Neural cell (in vitro differentiated cells): Measurements from ENCODE around the gene TBL1XR1.

Experiments used
- CTCF ChIP-seq: fragments of 450-650 bp; IDR thresholded peaks from 2 replicates; pipeline ENCODE4 v1.5.1; 2014; ENCODE audit warnings: antibody characterized with exemption, mild to moderate bottlenecking, moderate library complexity; ENCODE audit not compliant: poor library complexity, severe bottlenecking
- EP300 ChIP-seq: fragments of 450-650 bp; conservative IDR thresholded peaks from 2 replicates; pipeline ENCODE4 v1.6.1; 2014; ENCODE audit warnings: antibody characterized with exemption, mild to moderate bottlenecking, moderate library complexity; ENCODE audit not compliant: poor library complexity, severe bottlenecking
- EZH2 ChIP-seq: fragments of 200-600, 300-800 bp; shearing (Covaris generic), sonication (generic); IDR thresholded peaks from 2 replicates; pipeline ENCODE4 v1.6.1; 2014; ENCODE audit warnings: antibody characterized with exemption, low read length, borderline replicate concordance, mild to moderate bottlenecking; ENCODE audit not compliant: insufficient read depth, poor library complexity, severe bottlenecking
- POLR2AphosphoS5 ChIP-seq: IDR thresholded peaks from 2 replicates; pipeline ENCODE4 v1.6.1; 2012
- RAD21 ChIP-seq: fragments of 450-650 bp; conservative IDR thresholded peaks from 2 replicates; pipeline ENCODE4 v1.6.1; 2014; ENCODE audit warnings: antibody characterized with exemption, mild to moderate bottlenecking, moderate library complexity
- REST ChIP-seq: IDR thresholded peaks from 2 replicates; pipeline ENCODE4 v1.6.1; 2012; ENCODE audit warnings: borderline replicate concordance

GRCh38 chr3:177141899-177142646, 55.2 kb downstream of the TBL1XR1 start:
- TF ChIP-seq CTCF: no peak
- TF ChIP-seq POLR2AphosphoS5: no peak
- no peak for TF ChIP-seq EZH2
- TF ChIP-seq REST: no peak
- TF ChIP-seq RAD21: no peak
- TF ChIP-seq EP300: no peak
